Activated naive CD4-positive, alpha-beta T cell (primary cell): ENCODE data around the gene SLC5A2.
"Not testable (repeated sequence)": the region's sequence is repeated elsewhere in the genome, so short reads cannot be mapped to it uniquely, and the experiment has no call there.

Source experiments
- DNase-seq, 4 experiments: peaks; one replicate each; lab custom pipeline; 2025; lab: John Stamatoyannopoulos, UW

SLC5A2 gene

DNA sequence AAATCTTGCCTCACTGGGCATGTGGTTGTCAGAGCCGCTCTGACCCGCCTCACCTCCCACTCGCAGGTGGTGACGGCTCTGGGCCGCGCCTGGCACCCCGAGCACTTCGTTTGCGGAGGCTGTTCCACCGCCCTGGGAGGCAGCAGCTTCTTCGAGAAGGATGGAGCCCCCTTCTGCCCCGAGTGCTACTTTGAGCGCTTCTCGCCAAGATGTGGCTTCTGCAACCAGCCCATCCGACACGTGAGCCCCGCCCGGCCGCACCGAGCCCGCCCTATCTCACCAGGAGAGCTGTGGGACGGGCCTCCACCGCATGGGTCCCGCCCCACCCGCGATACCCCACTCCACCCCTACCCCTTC is 7.0 kb upstream of the SLC5A2 start:
- peak in 1 of 4 experiments; percentile 16 for DNase-seq

DNA sequence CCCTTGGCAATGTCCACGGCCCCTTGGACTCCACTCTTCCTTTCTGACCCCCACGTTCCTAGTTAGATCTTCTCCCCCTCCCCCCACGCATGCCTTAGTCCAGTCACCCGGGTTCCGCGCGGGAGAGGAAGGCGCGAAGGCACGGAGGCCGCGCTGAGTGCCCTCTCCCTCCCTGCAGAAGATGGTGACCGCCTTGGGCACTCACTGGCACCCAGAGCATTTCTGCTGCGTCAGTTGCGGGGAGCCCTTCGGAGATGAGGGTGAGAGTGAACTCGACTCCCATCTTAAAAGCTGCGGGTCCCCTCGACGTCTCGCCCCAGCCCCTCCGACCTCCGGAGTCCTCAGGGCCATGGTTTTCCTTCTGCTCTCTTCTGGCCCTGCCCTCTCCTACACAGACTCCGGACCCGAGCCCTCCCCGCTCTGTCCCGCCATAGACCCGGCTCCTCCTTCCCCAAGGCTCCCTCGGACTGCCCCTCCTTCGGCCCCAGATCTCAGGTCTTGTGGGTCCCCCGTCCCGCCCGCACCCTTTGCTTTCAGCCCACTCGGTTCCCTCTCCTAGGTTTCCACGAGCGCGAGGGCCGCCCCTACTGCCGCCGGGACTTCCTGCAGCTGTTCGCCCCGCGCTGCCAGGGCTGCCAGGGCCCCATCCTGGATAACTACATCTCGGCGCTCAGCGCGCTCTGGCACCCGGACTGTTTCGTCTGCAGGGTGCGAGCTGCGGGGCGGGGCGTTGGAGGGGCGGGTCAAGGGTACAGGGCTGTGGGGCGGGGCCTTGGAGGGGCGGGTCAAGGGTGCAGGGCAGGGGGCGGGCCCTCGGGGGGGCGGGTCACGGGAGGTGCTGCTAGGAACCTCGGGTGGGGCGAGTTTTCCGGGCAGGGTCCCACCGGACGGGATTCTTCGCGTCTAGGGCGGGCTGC is 6.4 kb upstream of the SLC5A2 start:
- DNase-seq = peak; percentile 39 to 93 (median 81)

DNA sequence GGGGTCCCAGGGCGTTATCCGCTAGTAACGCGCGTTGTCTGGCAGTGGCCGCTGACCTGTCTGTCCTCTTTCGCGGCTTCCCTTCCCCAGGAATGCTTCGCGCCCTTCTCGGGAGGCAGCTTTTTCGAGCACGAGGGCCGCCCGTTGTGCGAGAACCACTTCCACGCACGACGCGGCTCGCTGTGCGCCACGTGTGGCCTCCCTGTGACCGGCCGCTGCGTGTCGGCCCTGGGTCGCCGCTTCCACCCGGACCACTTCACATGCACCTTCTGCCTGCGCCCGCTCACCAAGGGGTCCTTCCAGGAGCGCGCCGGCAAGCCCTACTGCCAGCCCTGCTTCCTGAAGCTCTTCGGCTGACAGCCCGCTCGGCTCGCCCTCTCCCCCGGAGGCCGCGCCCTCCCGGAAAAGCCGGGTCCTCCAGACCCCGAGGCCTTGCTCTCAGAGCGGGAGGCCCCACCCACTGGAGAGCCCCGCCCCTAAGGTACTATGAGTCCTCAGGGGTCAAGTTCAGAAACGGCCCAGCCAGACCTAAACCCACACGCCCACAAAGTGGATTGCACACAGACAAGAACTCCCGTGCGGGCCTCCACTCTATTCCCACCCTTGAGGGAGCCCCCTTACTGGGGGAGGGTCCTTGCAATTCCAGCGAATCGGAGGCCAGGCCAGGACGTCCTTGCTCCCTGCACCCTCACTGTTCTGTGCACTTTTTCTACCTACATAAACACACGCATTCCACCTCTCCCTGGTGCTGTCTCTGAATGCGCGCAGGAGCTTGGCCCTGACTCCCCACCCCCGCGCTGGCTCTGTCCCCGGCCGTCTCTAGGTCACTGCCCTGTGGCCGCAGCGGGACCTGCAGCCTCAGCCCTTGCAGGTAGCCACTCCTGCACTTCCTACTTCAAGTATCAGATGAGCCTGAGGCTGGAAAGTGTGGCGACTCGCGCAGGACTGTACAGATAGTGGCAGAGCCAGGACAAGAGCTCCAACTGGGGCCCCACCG is 5.4 kb upstream of the SLC5A2 start:
- peak in 1 of 4 experiments; percentile 41 for DNase-seq

DNA sequence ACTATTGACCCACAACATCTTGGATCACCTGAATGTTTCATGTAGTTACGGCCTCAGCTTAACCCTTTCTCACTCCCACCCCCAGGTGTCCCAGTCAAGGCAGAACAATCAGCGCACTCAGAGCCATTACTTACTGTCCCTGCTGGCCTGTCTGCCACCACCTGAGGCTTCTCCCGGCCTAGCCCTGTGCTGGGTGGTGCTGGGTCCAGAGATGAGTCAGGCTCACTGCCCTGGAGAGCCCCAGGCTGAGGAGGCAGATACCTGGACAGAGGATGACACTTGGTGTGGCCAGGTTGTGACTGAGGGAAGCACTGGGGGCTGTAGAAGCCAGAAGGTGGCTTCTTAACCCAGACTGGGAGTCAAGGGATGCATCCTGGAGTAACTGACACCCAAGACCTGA is 4.0 kb upstream of the SLC5A2 start:
- no peak for DNase-seq

DNA sequence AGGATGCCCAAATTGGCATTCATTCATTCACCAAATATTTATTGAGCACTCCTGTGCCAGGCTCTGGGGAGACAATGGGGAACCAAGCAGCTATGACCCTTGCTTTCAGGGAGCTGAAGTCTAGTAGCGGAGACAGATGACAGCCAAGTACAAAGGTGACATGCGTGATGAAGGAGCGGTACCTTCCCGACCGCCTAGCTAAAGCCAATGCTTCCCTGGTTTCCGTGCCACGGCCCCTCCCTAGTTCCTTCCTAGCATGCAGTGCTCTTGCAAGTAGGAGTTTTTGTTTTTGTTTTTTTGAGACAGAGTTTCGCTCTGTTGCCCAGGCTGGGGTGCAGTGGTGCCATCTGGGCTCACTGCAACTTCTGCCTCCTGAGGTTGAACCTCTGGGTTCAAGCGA is 3.2 kb upstream of the SLC5A2 start:
- DNase-seq = no peak

DNA sequence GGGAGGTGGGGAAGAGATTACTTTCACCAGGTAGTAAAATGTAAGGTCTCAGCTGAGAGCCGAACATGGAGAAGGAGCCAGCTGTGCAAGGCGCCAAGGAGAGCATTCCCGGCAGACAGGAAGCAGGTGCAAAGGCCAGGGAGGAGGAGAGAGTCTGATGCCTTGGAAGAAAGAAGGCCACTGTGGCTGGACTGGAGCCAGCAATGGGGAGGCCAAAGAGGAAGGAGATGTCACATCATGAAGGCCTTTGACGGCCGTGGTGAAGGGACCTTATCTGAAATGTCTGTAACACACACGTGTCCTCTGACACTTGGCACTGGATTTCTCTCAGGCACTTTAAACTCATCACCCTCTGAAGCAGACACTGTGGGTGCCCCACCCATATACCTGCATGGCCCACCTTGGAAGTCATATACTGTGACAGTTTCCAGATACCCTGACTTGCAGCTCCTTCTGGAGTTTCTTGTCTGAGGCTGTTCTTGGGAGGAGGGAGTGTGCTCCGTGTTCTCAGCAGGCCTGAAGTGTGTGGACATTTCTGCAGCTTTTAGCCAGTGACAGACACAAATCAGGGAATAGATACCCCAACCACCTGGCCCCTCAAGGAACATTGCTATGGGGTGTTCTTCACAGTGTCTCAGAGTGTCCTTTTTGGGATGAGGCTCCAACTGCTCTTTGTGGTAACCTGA is 1.9 kb upstream of the SLC5A2 start:
- DNase-seq = no peak

DNA sequence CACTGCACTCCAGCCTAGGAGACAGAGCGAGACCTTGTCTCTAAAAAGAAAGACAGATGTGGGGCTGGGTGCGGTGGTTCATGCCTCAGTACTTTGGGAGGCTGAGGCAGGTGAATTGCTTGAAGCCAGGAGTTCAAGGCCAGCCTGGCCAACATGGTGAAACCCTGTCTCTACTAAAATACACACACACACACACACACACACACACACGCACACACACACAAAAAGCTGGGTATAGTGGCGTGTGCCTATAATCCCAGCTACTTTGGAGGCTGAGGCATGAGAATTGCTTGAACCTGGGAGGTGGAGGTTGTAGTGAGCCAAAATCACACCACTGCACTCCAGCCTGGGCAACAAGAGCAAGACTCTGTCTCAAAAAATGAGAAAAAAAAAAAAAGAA is 1.1 kb downstream of the SLC5A2 start:
- not testable (repeated sequence) for DNase-seq

DNA sequence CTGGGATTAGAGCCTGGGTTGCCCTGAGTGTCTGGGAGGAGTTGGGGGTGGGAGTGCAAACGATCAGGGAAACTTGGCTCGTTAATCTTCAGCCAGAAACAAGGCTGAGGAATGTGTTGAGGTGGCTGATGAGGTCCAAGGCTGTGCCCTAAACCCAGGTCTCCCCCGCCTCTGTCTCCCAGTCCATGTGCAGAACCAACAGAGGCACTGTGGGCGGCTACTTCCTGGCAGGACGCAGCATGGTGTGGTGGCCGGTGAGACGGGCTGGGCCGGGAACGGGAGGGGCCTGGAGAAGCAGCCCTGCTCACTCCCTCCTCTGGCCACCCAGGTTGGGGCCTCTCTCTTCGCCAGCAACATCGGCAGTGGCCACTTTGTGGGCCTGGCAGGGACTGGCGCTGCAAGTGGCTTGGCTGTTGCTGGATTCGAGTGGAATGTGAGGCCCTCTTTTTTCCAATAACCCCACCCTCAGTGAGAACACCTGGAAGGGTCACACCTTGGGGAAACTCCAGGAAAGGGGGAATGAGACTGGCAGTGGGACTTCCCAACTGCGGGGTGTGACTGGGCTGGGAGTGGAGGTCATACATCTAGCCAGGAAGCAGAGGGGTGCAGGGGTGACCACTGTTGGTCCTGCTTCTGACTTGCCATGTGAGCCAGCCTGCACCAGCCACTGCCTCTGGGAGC is 1.7 kb downstream of the SLC5A2 start:
- DNase-seq = no peak

DNA sequence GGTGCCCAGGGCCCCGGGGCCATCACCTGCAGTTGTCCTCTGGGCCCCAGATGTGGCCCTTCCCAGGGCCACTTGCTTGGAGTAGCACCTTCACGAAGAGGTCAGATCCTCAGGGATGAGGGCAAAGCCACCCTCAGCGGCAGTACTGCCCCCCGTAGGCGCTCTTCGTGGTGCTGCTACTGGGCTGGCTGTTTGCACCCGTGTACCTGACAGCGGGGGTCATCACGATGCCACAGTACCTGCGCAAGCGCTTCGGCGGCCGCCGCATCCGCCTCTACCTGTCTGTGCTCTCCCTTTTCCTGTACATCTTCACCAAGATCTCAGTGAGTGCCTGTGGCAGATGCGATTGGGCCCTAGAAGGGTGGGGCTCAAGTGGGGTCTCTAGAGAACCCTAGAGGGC is 2.6 kb downstream of the SLC5A2 start:
- no peak for DNase-seq

DNA sequence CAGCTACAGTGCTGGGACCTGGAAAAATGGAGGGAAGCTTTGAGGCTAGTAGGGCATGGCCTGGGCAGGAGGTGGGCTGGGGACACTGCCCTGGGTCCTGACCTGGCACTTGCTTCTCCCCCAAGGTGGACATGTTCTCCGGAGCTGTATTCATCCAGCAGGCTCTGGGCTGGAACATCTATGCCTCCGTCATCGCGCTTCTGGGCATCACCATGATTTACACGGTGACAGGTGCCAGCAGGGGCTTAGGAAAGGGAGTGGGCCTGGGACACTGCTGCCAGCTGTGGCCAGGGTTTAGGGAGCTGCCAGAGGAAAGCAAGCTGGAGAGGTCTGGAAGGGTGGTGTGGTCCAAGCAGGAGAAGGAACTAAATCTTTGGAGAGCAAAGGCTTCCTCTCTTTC is 3.1 kb downstream of the SLC5A2 start:
- no peak for DNase-seq

DNA sequence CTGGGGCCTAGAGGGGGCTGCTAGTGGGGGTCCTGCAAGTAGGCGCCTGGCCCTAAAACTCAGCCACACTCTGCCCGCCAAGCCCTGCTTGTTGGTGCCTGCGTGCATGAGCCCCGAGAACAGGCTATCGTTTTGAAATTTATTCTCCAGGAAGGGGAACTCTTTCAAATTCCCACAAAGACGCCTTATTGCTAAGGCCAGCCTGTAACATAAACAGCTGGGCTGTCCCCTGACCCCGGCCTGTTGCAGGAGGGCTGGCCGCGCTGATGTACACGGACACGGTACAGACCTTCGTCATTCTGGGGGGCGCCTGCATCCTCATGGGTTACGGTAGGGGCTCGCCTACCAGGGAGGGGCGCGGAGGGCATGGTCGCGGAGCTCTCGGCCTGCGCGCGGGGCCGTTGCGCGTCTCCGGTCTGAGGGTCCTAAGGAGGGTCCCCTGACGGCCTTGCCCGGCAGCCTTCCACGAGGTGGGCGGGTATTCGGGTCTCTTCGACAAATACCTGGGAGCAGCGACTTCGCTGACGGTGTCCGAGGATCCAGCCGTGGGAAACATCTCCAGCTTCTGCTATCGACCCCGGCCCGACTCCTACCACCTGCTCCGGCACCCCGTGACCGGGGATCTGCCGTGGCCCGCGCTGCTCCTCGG is 4.3 kb downstream of the SLC5A2 start:
- DNase-seq = no peak

DNA sequence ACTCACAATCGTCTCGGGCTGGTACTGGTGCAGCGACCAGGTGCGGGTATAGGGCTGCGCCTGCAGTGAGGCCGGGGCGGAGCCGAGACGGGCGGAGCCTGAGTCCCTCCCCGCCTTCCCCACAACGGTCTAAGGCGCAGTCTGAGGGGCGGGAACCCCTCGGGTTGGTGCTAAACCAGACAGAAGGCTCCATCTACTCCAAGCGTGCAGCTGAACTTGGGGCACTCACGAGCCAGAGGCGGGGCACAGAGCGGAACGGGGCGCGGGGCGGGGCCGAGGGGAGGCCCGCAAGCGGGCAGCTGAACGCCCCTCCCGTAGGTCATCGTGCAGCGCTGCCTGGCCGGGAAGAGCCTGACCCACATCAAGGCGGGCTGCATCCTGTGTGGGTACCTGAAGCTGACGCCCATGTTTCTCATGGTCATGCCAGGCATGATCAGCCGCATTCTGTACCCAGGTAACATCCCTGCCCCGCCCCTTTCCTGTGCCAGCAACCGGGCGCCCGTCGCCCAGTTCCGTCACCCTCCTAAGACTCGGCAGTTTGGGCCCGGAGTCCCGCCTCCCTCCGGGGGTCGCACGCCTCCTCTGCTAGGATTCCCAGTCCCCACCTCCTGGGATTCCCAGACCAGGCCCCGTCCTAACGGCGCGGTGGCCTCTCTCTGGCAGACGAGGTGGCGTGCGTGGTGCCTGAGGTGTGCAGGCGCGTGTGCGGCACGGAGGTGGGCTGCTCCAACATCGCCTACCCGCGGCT is 5.0 kb downstream of the SLC5A2 start:
- DNase-seq = peak in 2 of 4 experiments; percentile 68 to 72

DNA sequence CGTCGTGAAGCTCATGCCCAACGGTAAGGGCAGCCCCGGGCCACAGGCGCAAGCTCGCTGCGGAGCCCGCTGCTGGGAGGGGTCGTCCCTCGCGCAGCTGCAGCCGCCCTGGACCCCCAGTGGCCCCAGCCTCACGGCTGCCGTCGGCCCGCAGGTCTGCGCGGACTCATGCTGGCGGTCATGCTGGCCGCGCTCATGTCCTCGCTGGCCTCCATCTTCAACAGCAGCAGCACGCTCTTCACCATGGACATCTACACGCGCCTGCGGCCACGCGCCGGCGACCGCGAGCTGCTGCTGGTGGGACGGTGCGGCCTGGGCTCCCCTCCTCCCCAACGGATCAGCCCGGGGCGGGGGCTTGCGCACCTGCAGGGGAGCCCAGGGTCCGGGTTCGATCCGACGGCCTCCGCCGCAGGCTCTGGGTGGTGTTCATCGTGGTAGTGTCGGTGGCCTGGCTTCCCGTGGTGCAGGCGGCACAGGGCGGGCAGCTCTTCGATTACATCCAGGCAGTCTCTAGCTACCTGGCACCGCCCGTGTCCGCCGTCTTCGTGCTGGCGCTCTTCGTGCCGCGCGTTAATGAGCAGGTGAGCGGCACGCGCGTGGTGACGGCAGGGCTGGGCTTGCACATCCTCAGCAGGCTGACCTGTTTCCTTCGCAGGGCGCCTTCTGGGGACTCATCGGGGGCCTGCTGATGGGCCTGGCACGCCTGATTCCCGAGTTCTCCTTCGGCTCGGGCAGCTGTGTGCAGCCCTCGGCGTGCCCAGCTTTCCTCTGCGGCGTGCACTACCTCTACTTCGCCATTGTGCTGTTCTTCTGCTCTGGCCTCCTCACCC is 5.8 kb downstream of the SLC5A2 start:
- no peak for DNase-seq

DNA sequence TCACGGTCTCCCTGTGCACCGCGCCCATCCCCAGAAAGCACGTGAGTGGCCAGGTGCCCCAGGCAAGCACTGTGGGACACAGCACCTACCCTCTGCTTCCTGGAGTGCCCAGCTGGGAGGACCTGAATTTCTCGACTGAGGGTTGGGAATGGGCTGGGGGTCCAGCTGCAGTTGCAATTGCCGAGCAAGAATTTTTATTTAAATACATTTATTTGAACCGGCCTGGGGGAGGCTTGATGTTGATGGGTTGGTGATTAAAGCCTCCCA is 6.3 kb downstream of the SLC5A2 start:
- DNase-seq = no peak

DNA sequence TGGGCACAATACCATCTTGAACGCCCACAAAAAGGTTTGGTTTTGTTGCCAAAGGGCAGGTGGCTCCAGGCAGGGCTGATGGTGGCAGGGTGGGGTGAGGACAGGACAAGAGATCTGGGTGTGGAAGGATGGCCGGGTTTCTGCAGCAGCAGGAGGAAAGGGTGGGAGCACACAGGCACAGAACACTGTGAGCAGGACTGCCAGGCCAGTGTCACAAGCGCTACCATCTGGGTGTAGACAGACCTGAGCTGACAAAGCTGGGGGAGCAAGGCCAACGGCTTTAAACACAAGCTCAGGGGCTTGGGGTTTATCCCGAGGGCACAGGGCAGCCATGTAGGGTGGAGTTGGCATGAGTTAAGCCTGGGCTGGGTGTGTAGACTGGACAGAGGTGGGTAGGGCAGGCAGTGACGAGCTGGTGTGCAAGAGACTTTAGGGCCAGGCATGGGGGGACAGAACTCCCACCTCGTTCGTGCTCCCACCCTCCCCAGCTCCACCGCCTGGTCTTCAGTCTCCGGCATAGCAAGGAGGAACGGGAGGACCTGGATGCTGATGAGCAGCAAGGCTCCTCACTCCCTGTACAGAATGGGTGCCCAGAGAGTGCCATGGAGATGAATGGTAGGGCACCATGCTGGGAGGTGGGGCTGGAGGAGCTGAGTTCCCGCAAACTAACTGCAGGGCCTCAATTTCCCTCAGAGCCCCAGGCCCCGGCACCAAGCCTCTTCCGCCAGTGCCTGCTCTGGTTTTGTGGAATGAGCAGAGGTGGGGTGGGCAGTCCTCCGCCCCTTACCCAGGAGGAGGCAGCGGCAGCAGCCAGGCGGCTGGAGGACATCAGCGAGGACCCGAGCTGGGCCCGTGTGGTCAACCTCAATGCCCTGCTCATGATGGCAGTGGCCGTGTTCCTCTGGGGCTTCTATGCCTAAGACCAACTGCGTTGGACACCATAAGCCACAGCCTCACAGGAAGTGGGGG is 7.0 kb downstream of the SLC5A2 start:
- DNase-seq = no peak

DNA sequence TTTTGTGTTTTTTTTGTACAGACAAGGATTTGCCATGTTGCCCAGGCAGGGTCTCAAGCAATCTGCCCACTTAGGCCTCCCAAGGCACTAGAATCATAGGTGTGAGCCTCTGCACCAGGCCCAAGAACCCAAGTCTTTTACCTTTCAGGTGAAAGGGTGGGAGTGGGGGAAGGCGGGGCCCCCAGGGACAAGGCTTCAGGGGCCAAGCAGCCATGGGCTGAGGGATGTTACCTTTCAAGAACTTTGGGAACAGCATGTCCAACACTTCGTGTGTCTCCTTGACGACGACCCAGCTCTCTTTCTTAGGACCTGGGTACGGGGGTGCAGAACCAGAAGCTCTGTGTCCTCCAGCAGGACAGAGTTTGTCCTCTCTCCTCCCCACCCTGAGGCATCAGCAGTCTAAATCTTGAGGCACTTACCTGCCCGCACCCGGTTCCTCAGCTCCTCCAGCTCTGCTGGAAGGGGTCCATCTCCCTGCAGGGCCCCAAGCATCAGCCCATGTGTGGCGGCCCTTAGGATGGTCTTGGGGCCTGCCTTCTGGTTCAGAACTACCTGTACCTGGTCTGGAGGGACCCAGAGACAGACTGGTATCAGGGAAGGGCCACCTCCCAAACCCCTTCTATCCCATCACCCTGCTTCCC is 9.0 kb downstream of the SLC5A2 start:
- DNase-seq = no peak

DNA sequence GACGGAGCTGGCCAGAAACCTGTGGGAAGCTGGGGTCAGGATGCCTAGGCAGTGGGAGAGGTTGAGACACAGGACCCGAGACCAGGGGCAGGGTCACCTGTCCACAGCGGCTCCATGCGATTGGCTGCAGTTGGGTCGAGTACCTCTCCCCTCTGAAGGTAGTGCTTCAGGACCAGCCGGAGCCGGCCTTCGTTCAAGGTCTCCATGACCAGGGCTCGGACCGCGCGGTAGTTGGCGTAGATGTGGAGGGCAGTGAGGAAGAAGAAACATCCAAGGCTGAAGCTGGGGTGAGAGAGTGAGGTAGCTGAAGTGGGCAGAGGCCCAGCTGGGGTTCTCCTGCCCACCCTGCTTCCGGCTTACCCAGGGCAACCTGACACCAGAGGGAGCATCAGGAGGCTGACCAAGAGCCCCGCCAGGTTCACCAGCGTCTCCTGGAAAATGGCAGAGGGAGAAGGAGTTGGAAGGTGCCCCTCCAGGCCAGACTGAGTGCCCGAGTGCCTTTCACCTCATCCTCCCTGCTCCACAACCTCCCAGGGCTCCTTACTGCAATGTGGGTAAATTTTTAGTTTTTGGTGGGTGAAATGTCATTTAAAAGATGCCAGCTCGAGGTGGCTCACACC is 10.7 kb downstream of the SLC5A2 start:
- no peak for DNase-seq

DNA sequence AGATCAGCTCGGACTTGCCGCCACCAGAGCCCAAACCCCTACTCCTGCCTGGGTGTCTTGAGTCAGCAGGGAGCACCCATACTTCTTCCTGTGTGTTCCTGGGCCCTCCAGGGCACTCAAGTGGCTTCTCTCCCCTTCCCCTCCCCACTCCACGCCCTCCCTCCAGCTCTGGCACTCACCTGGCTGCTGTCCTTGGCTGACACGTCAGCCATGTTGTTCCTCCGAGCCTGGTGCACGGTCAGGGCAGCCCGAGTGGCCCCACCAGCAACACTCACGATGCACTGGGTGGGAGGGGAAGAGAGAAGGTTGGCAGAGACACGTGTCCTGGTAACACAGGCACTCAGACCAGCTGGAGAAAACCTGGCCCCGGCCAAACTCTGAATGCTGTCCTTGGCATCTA is 13.7 kb downstream of the SLC5A2 start:
- DNase-seq = no peak
